Stomach (tissue), 9 donors: ENCODE measurements around the gene H2BK1. TPM values are rescaled to one million over a fixed set of nuclear protein-coding genes. Genes with fewer than 3 reads are reported as not detected.

ENCODE experiments used
- DNase-seq, 2 donors: peaks; one replicate each; pipeline versions ENCODE4 v3.0.0 to v3.0.0-alpha.2; 2013 to 2019
- H3K27ac ChIP-seq, 5 donors: fragments of 200-600 bp in 4 of 5; sonication (generic) in 4 of 5; one replicate each; pipeline ENCODE4 v1.5.1; 2013 to 2019; ENCODE audit warnings: mild to moderate bottlenecking in 1 of 5, moderate library complexity in 1 of 5
- H3K27me3 ChIP-seq, 3 donors: fragments of 200-600 bp; sonication (generic); one replicate each; pipeline ENCODE4 v1.5.1; 2017 to 2019; ENCODE audit warnings: mixed run types in 1 of 3
- H3K36me3 ChIP-seq, 4 donors: fragments of 200-600 bp; sonication (generic); 1 replicate in 3 of 4; 2 replicates in 1 of 4; pipeline ENCODE4 v1.5.1; 2016 to 2019
- H3K4me1 ChIP-seq, 4 donors: fragments of 200-600 bp; sonication (generic); one replicate each; pipeline ENCODE4 v1.5.1; 2016 to 2019
- H3K4me3 ChIP-seq, 4 donors: fragments of 200-600 bp; sonication (generic) in 3 of 4; one replicate each; pipeline ENCODE4 v1.5.1; 2016 to 2019; ENCODE audit warnings: mild to moderate bottlenecking in 1 of 4
- H3K9me3 ChIP-seq, 4 donors: fragments of 200-600 bp; sonication (generic); one replicate each; pipeline ENCODE4 v1.5.1; 2016 to 2019
- EP300 ChIP-seq: sonication (generic); formaldehyde crosslinking; IDR thresholded peaks from one replicate; pipeline ENCODE4 v1.6.1; 2017; ENCODE audit warnings: antibody characterized with exemption
- POLR2A ChIP-seq, 4 donors: fragments of 450-650 bp; IDR thresholded peaks; one replicate each; pipeline ENCODE4 v1.6.1; 2016; ENCODE audit warnings: antibody characterized with exemption in 4 of 4, control low read depth in 2 of 4, mild to moderate bottlenecking in 1 of 4, moderate library complexity in 1 of 4
- POLR2AphosphoS5 ChIP-seq, 3 donors: sonication (generic); formaldehyde crosslinking; IDR thresholded peaks; one replicate each; pipeline ENCODE4 v1.6.1; 2016; ENCODE audit warnings: antibody characterized with exemption in 3 of 3
- WGBS, 5 donors: extraction: QIAGEN DNeasy Blood & Tissue Kit in 3 of 5; methylation state at CpG; one replicate each; pipeline versions ENCODE4 v1.1.5 to v1.1.7; 2013 to 2018; 5-methylcytosine and 5-hydroxymethylcytosine counted together
- intact Hi-C: fragments of 100-400 bp; cut with DNase I; formaldehyde crosslinking; loops from one replicate; pipeline ENCODE4 v1.15.1; 2023; ENCODE audit warnings: low total_unique reads
- polyA plus RNA-seq, 3 donors: library from polyadenylated mRNA; stranded (reverse); fragments of 200-250 nt; gene quantifications; one replicate each; pipeline ENCODE4 v1.2.3, GENCODE V29; 2013
- total RNA-seq, 5 donors: library from RNA; depleted of rRNA; stranded (reverse); fragments of >200 nt; gene quantifications; one replicate each; pipeline versions ENCODE4 v1.1.0 to v1.2.3, GENCODE V29; 2014 to 2016
- TF ChIP-seq, protein P1 (sequence below), 7 experiments: fragments of 450-650 bp in 4 of 7; fragments of 200-600 bp in 3 of 7; sonication (generic) in 3 of 7; IDR thresholded peaks; one replicate each; pipeline ENCODE4 v1.5.1; 2016 to 2019; ENCODE audit warnings: antibody characterized with exemption in 7 of 7, control low read depth in 2 of 7, mild to moderate bottlenecking in 1 of 7
- donor health status: healthy with polysubstance abuse.
- donor health status: Bipolar disorder and iron deficiency.
- donor health status: healthy.

The H2BK1 gene
- total and polyA plus RNA-seq, 8 donors, result not detected

DNA sequence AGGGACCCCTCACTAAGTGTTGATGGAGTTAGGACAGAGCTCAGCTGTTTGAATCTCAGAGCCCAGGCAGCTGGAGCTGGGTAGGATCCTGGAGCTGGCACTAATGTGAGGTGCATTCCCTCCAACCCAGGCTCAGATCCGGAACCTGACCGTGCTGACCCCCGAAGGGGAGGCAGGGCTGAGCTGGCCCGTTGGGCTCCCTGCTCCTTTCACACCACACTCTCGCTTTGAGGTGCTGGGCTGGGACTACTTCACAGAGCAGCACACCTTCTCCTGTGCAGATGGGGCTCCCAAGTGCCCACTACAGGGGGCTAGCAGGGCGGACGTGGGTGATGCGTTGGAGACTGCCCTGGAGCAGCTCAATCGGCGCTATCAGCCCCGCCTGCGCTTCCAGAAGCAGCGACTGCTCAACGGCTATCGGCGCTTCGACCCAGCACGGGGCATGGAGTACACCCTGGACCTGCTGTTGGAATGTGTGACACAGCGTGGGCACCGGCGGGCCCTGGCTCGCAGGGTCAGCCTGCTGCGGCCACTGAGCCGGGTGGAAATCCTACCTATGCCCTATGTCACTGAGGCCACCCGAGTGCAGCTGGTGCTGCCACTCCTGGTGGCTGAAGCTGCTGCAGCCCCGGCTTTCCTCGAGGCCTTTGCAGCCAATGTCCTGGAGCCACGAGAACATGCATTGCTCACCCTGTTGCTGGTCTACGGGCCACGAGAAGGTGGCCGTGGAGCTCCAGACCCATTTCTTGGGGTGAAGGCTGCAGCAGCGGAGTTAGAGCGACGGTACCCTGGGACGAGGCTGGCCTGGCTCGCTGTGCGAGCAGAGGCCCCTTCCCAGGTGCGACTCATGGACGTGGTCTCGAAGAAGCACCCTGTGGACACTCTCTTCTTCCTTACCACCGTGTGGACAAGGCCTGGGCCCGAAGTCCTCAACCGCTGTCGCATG is 27.2 kb upstream of the H2BK1 start:
- DNase-seq, result no peak
- Histone ChIP-seq H3K4me1 (peaks cover 11 to 44% (median 28%) of the 10 kb centered on the region in 4 donors), H3K27me3 (no peaks in the 10 kb centered on the region), H3K9me3 (no peaks in the 10 kb centered on the region), H3K4me3 (no peak overlapping the region), H3K27ac (no peak overlapping the region), H3K36me3 (peaks cover 26 to 82% (median 77%) of the 10 kb centered on the region in 4 donors)
- intact Hi-C loops, result no loop called here
- WGBS, 5 donors, result 83 to 88% (median 85%) methylated on average over 31 to 44 of the region's 44 CpGs
- no peak for TF ChIP-seq EP300
- TF ChIP-seq POLR2A (IDR thresholded peaks at IDR 0.05), result no peak
- no peak for TF ChIP-seq POLR2AphosphoS5 (IDR thresholded peaks at IDR 0.05)
- TF ChIP-seq, protein P1, sequence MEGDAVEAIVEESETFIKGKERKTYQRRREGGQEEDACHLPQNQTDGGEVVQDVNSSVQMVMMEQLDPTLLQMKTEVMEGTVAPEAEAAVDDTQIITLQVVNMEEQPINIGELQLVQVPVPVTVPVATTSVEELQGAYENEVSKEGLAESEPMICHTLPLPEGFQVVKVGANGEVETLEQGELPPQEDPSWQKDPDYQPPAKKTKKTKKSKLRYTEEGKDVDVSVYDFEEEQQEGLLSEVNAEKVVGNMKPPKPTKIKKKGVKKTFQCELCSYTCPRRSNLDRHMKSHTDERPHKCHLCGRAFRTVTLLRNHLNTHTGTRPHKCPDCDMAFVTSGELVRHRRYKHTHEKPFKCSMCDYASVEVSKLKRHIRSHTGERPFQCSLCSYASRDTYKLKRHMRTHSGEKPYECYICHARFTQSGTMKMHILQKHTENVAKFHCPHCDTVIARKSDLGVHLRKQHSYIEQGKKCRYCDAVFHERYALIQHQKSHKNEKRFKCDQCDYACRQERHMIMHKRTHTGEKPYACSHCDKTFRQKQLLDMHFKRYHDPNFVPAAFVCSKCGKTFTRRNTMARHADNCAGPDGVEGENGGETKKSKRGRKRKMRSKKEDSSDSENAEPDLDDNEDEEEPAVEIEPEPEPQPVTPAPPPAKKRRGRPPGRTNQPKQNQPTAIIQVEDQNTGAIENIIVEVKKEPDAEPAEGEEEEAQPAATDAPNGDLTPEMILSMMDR (IDR thresholded peaks at IDR 0.05), result no peak

DNA sequence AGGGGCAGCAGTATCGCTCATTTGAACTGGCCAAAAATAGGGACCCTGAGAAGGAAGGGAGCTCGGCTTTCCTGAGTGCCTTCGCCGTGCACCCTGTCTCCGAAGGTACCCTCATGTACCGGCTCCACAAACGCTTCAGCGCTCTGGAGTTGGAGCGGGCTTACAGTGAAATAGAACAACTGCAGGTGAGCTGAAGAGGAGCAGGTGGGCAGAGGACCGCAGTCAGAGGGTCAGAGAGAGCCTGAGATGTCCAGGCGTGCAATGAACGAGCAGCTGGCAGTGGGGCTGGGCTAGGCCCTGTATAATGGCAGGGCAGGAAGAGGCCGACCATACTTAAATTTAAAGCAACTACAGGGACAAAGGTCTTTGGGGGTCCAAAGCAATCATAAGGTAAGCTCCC is 26.1 kb upstream of the H2BK1 start:
- H3K4me3 ChIP-seq, result no peak overlapping the region
- H3K36me3 ChIP-seq, result peaks cover 26 to 70% (median 67%) of the 10 kb centered on the region in 4 donors
- 87 to 93% (median 90%) methylated on average over 13 of the region's 13 CpGs for WGBS, 5 donors
- H3K9me3 ChIP-seq, result no peaks in the 10 kb centered on the region
- DNase-seq, result no peak
- H3K4me1 ChIP-seq, result peaks cover 11 to 49% (median 31%) of the 10 kb centered on the region in 4 donors
- intact Hi-C loops, result no loop called here
- no peak overlapping the region for H3K27ac ChIP-seq
- no peaks in the 10 kb centered on the region for H3K27me3 ChIP-seq
- TF ChIP-seq POLR2AphosphoS5 (IDR thresholded peaks at IDR 0.05) (no peak), EP300 (no peak), POLR2A (IDR thresholded peaks at IDR 0.05) (no peak)
- TF ChIP-seq, protein P1 (IDR thresholded peaks at IDR 0.05), result no peak

DNA sequence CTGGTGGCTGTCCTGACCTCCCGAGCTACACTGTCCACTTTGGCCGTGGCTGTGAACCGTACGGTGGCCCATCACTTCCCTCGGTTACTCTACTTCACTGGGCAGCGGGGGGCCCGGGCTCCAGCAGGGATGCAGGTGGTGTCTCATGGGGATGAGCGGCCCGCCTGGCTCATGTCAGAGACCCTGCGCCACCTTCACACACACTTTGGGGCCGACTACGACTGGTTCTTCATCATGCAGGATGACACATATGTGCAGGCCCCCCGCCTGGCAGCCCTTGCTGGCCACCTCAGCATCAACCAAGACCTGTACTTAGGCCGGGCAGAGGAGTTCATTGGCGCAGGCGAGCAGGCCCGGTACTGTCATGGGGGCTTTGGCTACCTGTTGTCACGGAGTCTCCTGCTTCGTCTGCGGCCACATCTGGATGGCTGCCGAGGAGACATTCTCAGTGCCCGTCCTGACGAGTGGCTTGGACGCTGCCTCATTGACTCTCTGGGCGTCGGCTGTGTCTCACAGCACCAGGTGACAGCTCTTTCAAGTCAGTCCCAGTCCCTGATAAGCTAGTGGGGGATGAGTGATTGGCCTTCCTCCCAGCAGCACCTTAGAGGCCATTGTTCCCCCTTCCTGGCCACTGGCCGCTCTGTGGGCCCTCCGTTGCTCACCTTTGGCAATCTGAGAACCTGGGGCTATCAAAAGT is 25.0 kb upstream of the H2BK1 start:
- Histone ChIP-seq H3K27me3 (no peaks in the 10 kb centered on the region), H3K27ac (no peak overlapping the region), H3K9me3 (no peaks in the 10 kb centered on the region), H3K36me3 (peaks cover 26 to 59% (median 56%) of the 10 kb centered on the region in 4 donors), H3K4me1 (peaks cover 11 to 45% (median 33%) of the 10 kb centered on the region in 4 donors), H3K4me3 (no peak overlapping the region)
- 78 to 90% (median 86%) methylated on average over 14 to 28 of the region's 28 CpGs for WGBS, 5 donors
- no peak for DNase-seq
- no peak for TF ChIP-seq EP300
- TF ChIP-seq POLR2AphosphoS5 (IDR thresholded peaks at IDR 0.05), result no peak
- TF ChIP-seq, protein P1 (IDR thresholded peaks at IDR 0.05), result no peak
- TF ChIP-seq POLR2A (IDR thresholded peaks at IDR 0.05), result no peak
- intact Hi-C loops, result no loop called here

DNA sequence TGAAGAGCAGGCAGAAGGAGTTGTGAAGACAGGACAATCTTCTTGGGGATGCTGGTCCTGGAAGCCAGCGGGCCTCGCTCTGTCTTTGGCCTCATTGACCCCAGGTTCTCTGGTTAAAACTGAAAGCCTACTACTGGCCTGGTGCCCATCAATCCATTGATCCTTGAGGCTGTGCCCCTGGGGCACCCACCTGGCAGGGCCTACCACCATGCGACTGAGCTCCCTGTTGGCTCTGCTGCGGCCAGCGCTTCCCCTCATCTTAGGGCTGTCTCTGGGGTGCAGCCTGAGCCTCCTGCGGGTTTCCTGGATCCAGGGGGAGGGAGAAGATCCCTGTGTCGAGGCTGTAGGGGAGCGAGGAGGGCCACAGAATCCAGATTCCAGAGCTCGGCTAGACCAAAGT is 23.5 kb upstream of the H2BK1 start:
- Histone ChIP-seq H3K36me3 (peaks cover 25 to 44% (median 42%) of the 10 kb centered on the region in 4 donors), H3K4me1 (peaks cover 11 to 44% (median 33%) of the 10 kb centered on the region in 4 donors), H3K9me3 (no peaks in the 10 kb centered on the region), H3K27ac (peak overlapping the region in 2 of 5 donors; percentile 89 to 94), H3K27me3 (no peaks in the 10 kb centered on the region), H3K4me3 (peak overlapping the region; percentile 85 to 97 (median 96))
- no peak for TF ChIP-seq POLR2AphosphoS5 (IDR thresholded peaks at IDR 0.05)
- TF ChIP-seq, protein P1 (IDR thresholded peaks at IDR 0.05), result no peak
- no peak for TF ChIP-seq EP300
- TF ChIP-seq POLR2A (IDR thresholded peaks at IDR 0.05), result no peak
- WGBS, 5 donors, result 59 to 71% (median 64%) methylated on average over 5 to 9 of the region's 9 CpGs
- DNase-seq, result no peak
- intact Hi-C loops, result no loop called here
